KMS-11 (cell line): ENCODE results near the gene RELL1.

Source experiments
- H2AFZ ChIP-seq: fragments of 200-600 bp; sonication (generic); 2 replicates; pipeline ENCODE4 v1.6.1; 2016; ENCODE audit warnings: antibody characterized with exemption, mixed run types, low read depth
- H3K27ac ChIP-seq: fragments of 200-600 bp; sonication (generic); 2 replicates; pipeline ENCODE4 v1.6.1; 2016; ENCODE audit warnings: mild to moderate bottlenecking, mixed run types
- H3K27me3 ChIP-seq: fragments of 200-600 bp; sonication (generic); 2 replicates; pipeline ENCODE4 v1.6.1; 2017; ENCODE audit warnings: mild to moderate bottlenecking, low read depth, mixed run types, moderate library complexity; ENCODE audit not compliant: insufficient read depth
- H3K36me3 ChIP-seq: fragments of 200-600 bp; sonication (generic); 2 replicates; pipeline ENCODE4 v1.6.1; 2017; ENCODE audit warnings: mild to moderate bottlenecking, mixed run types; ENCODE audit not compliant: insufficient read depth
- H3K4me1 ChIP-seq: fragments of 200-600 bp; sonication (generic); 2 replicates; pipeline ENCODE4 v1.6.1; 2016; ENCODE audit warnings: mild to moderate bottlenecking, low read depth, mixed run types; ENCODE audit not compliant: poor library complexity, severe bottlenecking
- H3K4me2 ChIP-seq: fragments of 200-600 bp; sonication (generic); 2 replicates; pipeline ENCODE4 v1.7.0; 2016; ENCODE audit warnings: mild to moderate bottlenecking, mixed run types
- H3K4me3 ChIP-seq: fragments of 200-600 bp; sonication (generic); IDR thresholded peaks from 2 replicates; pipeline ENCODE4 v1.6.1; 2017; ENCODE audit warnings: low read depth, low read length, mixed read lengths; ENCODE audit not compliant: insufficient read depth
- H3K79me2 ChIP-seq: fragments of 200-600 bp; sonication (generic); 2 replicates; pipeline ENCODE4 v1.6.1; 2016; ENCODE audit warnings: low read depth, mixed run types; ENCODE audit not compliant: insufficient read depth
- H3K9ac ChIP-seq: fragments of 200-600 bp; sonication (generic); 2 replicates; pipeline ENCODE4 v1.6.1; 2016; ENCODE audit warnings: mild to moderate bottlenecking, mixed run types
- H4K20me1 ChIP-seq: fragments of 200-600 bp; sonication (generic); 2 replicates; pipeline ENCODE4 v1.6.1; 2016; ENCODE audit warnings: mild to moderate bottlenecking, mixed run types; ENCODE audit not compliant: insufficient read depth
- CTCF ChIP-seq: fragments of 200-600 bp; sonication (generic); conservative IDR thresholded peaks from 2 replicates; pipeline ENCODE4 v1.6.1; 2017; ENCODE audit warnings: low read depth, mild to moderate bottlenecking, antibody characterized with exemption, low read length, moderate library complexity, mixed read lengths

RELL1 gene

DNA sequence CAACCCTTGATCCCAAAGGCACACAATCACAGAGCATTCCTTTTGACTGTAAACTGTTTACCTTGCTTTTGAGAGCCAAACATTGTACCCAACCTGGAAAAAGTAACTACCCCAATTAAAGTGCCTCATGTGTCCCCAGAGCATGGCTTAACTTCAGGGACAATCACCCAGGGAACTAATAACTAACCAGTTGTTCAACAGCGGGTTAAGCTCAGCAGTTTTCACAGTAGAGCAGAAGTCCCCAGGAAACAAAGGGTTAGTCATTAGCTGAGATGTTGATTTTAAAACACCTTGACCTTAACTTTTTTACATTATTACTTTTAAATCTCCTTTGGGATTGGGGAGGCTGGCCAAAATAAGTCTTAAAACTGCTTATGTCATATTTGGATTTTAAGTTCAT, 94.8 kb downstream of the RELL1 start:
- Histone ChIP-seq H3K9ac (no peak overlapping the region), H3K4me2 (no peak overlapping the region), H3K79me2 (no peaks in the 10 kb centered on the region), H3K4me3 (no peak overlapping the region), H2AFZ (no peak overlapping the region), H4K20me1 (no peaks in the 10 kb centered on the region), H3K36me3 (no peaks in the 10 kb centered on the region), H3K4me1 (no peaks in the 10 kb centered on the region), H3K27ac (no peak overlapping the region), H3K27me3 (no peaks in the 10 kb centered on the region)
- TF ChIP-seq CTCF, result no peak

- Histone ChIP-seq H3K4me2 (no peak overlapping the region), H4K20me1 (no peaks in the 10 kb centered on the region)
- no peak for TF ChIP-seq CTCF
Observed at GRCh38 chr4:37590016-37590415, 96.2 kb downstream of the RELL1 start.

GRCh38 chr4:37588150-37588549, 98.0 kb downstream of the RELL1 start:
- no peaks in the 10 kb centered on the region for H3K79me2 ChIP-seq
- H3K4me1 ChIP-seq, result no peaks in the 10 kb centered on the region
- no peak for TF ChIP-seq CTCF
- H4K20me1 ChIP-seq, result no peaks in the 10 kb centered on the region
- H2AFZ ChIP-seq, result no peak overlapping the region
- no peak overlapping the region for H3K4me2 ChIP-seq
- H3K27me3 ChIP-seq, result no peaks in the 10 kb centered on the region
- H3K4me3 ChIP-seq, result no peak overlapping the region
- no peak overlapping the region for H3K9ac ChIP-seq
- H3K36me3 ChIP-seq, result no peaks in the 10 kb centered on the region
- no peak overlapping the region for H3K27ac ChIP-seq

More at GRCh38 chr4:37590016-37590415, 96.2 kb downstream of the RELL1 start:
- no peaks in the 10 kb centered on the region for H3K79me2 ChIP-seq
- H2AFZ ChIP-seq, result no peak overlapping the region
- H3K4me3 ChIP-seq, result no peak overlapping the region
- H3K27me3 ChIP-seq, result no peaks in the 10 kb centered on the region
- H3K27ac ChIP-seq, result no peak overlapping the region
- no peak overlapping the region for H3K9ac ChIP-seq
- H3K4me1 ChIP-seq, result no peaks in the 10 kb centered on the region
- H3K36me3 ChIP-seq, result no peaks in the 10 kb centered on the region

- no peak overlapping the region for H3K4me3 ChIP-seq
- H4K20me1 ChIP-seq, result no peaks in the 10 kb centered on the region
- H3K27ac ChIP-seq, result no peak overlapping the region
- no peak overlapping the region for H3K4me2 ChIP-seq
- no peak overlapping the region for H3K9ac ChIP-seq
- no peaks in the 10 kb centered on the region for H3K4me1 ChIP-seq
- no peaks in the 10 kb centered on the region for H3K79me2 ChIP-seq
- H3K36me3 ChIP-seq, result no peaks in the 10 kb centered on the region
- TF ChIP-seq CTCF, result no peak
- no peaks in the 10 kb centered on the region for H3K27me3 ChIP-seq
- H2AFZ ChIP-seq, result no peak overlapping the region
Observed at GRCh38 chr4:37586194-37586593, 100.0 kb downstream of the RELL1 start.
